Calu3 (cell line): ENCODE measurements around the gene HECW1. TPM values are rescaled to one million over a fixed set of nuclear protein-coding genes. Genes with fewer than 3 reads are reported as not detected.

Experiments used
- BruUV-seq: library from RNA; stranded (reverse); fragments of 400-500 nt; replicated peaks from 2 replicates; lab custom pipeline; 2021; lab: Mats Ljungman, UMichigan
- CTCF ChIA-PET: fragments of 300-600 bp; sonication (Branson Sonifier 250); formaldehyde crosslinking; loops from one replicate; lab custom pipeline; 2022; ENCODE audit warnings: antibody characterized with exemption; lab: Charles Lee
- DNase-seq: peaks from one replicate; pipeline ENCODE4 v3.0.0; 2022
- H3K27ac Mint-ChIP-seq: one replicate; pipeline ENCODE4 v1.8.0; 2022; ENCODE audit warnings: mixed read lengths; ENCODE audit not compliant: unreplicated experiment
- H3K27me3 Mint-ChIP-seq: one replicate; pipeline ENCODE4 v1.8.0; 2022; ENCODE audit warnings: mixed read lengths; ENCODE audit not compliant: unreplicated experiment
- H3K36me3 Mint-ChIP-seq: one replicate; pipeline ENCODE4 v1.8.0; 2022; ENCODE audit warnings: mild to moderate bottlenecking, moderate library complexity, mixed read lengths; ENCODE audit not compliant: insufficient read depth, unreplicated experiment
- H3K4me1 Mint-ChIP-seq: one replicate; pipeline ENCODE4 v1.8.0; 2022; ENCODE audit warnings: mild to moderate bottlenecking, low read depth, mixed read lengths; ENCODE audit not compliant: unreplicated experiment
- H3K4me3 Mint-ChIP-seq: one replicate; pipeline ENCODE4 v1.8.0; 2022; ENCODE audit warnings: mild to moderate bottlenecking, low read depth, moderate library complexity, mixed read lengths; ENCODE audit not compliant: unreplicated experiment
- H3K9me3 Mint-ChIP-seq: one replicate; pipeline ENCODE4 v1.8.0; 2022; ENCODE audit warnings: low read depth, mixed read lengths; ENCODE audit not compliant: unreplicated experiment
- CTCF ChIP-seq: fragments of 200-600 bp; IDR thresholded peaks from one replicate; pipeline ENCODE4 v1.8.0; 2022; ENCODE audit warnings: antibody characterized with exemption; ENCODE audit not compliant: unreplicated experiment
- intact Hi-C: fragments of 100-400 bp; cut with micrococcal nuclease; formaldehyde crosslinking; loops from one replicate; pipeline ENCODE4 v1.10.0; 2022; ENCODE audit not compliant: unreplicated experiment
- total RNA-seq: library from RNA; stranded (reverse); gene quantifications from 2 replicates; pipeline ENCODE4 v1.2.3, GENCODE V29; 2022

The HECW1 gene
- total RNA-seq, 1 experiment from 2014 or later = 0.33 TPM

- DNase-seq = no peak
- no peaks in the 10 kb centered on the region for H3K36me3 Mint-ChIP-seq
- no peak overlapping the region for H3K27ac Mint-ChIP-seq
- CTCF ChIA-PET = no interaction called here
- H3K27me3 Mint-ChIP-seq = peaks cover 28% of the 10 kb centered on the region
- no peak overlapping the region for H3K4me3 Mint-ChIP-seq
- H3K4me1 Mint-ChIP-seq = no peaks in the 10 kb centered on the region
- BruUV-seq = no TSS peak
- TF ChIP-seq CTCF = no peak
- intact Hi-C loops = no loop called here
- H3K9me3 Mint-ChIP-seq = no peaks in the 10 kb centered on the region
Observed at GRCh38 chr7:43121973-43122372, 9.5 kb downstream of the HECW1 start.

- Mint-ChIP-seq H3K27me3 (peaks cover 30% of the 10 kb centered on the region), H3K9me3 (no peaks in the 10 kb centered on the region), H3K36me3 (no peaks in the 10 kb centered on the region), H3K4me3 (no peak overlapping the region), H3K27ac (no peak overlapping the region), H3K4me1 (no peaks in the 10 kb centered on the region)
- BruUV-seq = no TSS peak
- intact Hi-C loops = no loop called here
- CTCF ChIA-PET = interaction anchor here (1.3 kb wide), 1 partner anchor 15 kb away, joined by 3 read pairs; no protein-coding TSS in a partner anchor
- TF ChIP-seq CTCF = no peak
- no peak for DNase-seq
Observed at GRCh38 chr7:43123457-43123856, 11.0 kb downstream of the HECW1 start.

GRCh38 chr7:43124388-43124787 is 11.9 kb downstream of the HECW1 start:
- no TSS peak for BruUV-seq
- Mint-ChIP-seq H3K27me3 (peaks cover 30% of the 10 kb centered on the region), H3K9me3 (no peaks in the 10 kb centered on the region), H3K4me1 (no peaks in the 10 kb centered on the region), H3K36me3 (no peaks in the 10 kb centered on the region), H3K27ac (no peak overlapping the region), H3K4me3 (no peak overlapping the region)
- CTCF ChIA-PET = interaction anchor here (1.3 kb wide), 1 partner anchor 16 kb away, joined by 3 read pairs; no protein-coding TSS in a partner anchor
- DNase-seq = no peak
- intact Hi-C loops = no loop called here
- no peak for TF ChIP-seq CTCF

- BruUV-seq = no TSS peak
- CTCF ChIA-PET = no interaction called here
- DNase-seq = no peak
- H3K36me3 Mint-ChIP-seq = no peaks in the 10 kb centered on the region
- peaks cover 18% of the 10 kb centered on the region for H3K27me3 Mint-ChIP-seq
- TF ChIP-seq CTCF = no peak
- no peak overlapping the region for H3K4me3 Mint-ChIP-seq
- intact Hi-C loops = no loop called here
- no peaks in the 10 kb centered on the region for H3K4me1 Mint-ChIP-seq
- H3K27ac Mint-ChIP-seq = no peak overlapping the region
- no peaks in the 10 kb centered on the region for H3K9me3 Mint-ChIP-seq
Observed at GRCh38 chr7:43130347-43130746, 17.9 kb downstream of the HECW1 start.
